ENCODE data around the gene OXCT2.
"Not testable (repeated sequence)": the region's sequence is repeated elsewhere in the genome, so short reads cannot be mapped to it uniquely, and the experiment has no call there.

DNA sequence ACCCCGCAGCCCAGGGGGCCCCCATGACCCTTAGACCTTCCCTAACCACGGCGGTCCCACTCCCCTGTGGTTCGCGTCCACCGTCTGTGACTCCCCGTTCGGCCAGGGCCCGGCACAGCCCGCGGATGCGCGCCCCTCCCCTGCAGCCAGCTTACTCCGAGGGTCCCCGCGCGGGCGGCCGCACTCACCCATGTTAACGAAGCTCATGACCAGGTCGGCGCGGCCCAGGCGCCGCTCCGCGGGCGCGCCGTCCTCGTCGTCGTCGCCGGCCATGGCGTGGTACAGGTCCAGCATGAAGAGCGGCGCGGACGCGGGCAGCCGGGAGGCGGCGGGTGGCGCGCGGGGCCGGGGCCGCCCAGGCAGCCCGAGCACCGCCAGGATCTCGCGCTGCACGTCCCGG is 16.8 kb upstream of the OXCT2 start:
- TF ChIP-seq NFYB (IDR thresholded peaks at IDR 0.05; ENCODE audit: extremely low read depth, insufficient read length); NFRKB (IDR thresholded peaks at IDR 0.05; ENCODE audit: low read depth); ZNF184 (CRISPR knock-in tag; IDR thresholded peaks at IDR 0.05): not testable (repeated sequence)

All from K562 (cell line).